HG02763 (cell line): ENCODE results near the gene PLK1.
"Not testable (repeated sequence)": the region's sequence is repeated elsewhere in the genome, so short reads cannot be mapped to it uniquely, and the experiment has no call there.

Experiments used
- ATAC-seq: cut with Tn5 transposase; IDR thresholded peaks from one replicate; pipeline ENCODE4 v1.9.1; 2021; ENCODE audit warnings: mild to moderate bottlenecking, moderate library complexity; ENCODE audit not compliant: unreplicated experiment

PLK1 gene

DNA sequence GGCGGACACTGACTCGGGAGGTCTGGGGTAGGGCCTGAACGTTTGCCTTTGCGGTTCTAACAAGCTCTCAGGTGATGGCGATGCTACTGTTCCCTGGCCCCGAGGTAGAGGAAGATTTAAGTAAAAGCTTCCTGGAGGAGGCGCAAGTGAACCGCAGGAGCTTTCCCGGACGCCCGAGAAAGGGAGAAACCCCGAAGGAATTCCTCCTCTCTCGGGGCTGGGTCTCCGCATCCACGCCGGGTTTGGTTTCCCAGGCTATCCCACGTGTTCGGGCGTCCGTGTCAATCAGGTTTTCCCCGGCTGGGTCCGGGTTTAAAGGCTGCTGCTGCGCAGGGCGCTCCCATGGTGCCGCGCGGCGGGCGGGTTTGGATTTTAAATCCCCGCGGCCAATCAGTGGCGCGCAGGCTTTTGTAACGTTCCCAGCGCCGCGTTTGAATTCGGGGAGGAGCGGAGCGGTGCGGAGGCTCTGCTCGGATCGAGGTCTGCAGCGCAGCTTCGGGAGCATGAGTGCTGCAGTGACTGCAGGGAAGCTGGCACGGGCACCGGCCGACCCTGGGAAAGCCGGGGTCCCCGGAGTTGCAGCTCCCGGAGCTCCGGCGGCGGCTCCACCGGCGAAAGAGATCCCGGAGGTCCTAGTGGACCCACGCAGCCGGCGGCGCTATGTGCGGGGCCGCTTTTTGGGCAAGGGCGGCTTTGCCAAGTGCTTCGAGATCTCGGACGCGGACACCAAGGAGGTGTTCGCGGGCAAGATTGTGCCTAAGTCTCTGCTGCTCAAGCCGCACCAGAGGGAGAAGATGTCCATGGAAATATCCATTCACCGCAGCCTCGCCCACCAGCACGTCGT lies at the start of gene PLK1:
Gene PLK1, plus strand, starts transcription at position 460 of the 844 bp plus-strand sequence. Its CDS starts 44 bp downstream, at position 504.
- peak; percentile 80 for ATAC-seq

DNA sequence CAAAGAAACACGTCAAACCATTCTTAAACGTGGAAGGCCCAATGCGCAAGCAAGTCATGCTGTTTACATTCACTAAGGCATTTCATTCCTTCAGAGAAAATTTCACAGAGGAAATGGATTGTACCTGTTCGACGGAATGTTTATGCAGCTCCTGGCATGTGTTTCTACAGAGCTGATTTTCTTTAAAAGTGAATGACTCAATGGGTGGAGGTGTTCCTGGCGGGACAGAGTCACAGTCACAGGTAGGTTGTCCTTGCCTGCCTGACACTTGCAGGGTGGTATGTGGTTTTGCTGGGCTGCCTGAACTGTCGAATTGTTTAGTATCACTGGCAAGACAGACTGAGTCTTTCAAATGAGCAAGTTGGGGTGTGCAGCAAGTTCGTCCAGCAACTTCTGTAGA lies 49.2 kb upstream of the PLK1 start:
- no peak for ATAC-seq

GRCh38 chr16:23631874-23632273 lies 46.8 kb upstream of the PLK1 start:
- not testable (repeated sequence) for ATAC-seq

DNA sequence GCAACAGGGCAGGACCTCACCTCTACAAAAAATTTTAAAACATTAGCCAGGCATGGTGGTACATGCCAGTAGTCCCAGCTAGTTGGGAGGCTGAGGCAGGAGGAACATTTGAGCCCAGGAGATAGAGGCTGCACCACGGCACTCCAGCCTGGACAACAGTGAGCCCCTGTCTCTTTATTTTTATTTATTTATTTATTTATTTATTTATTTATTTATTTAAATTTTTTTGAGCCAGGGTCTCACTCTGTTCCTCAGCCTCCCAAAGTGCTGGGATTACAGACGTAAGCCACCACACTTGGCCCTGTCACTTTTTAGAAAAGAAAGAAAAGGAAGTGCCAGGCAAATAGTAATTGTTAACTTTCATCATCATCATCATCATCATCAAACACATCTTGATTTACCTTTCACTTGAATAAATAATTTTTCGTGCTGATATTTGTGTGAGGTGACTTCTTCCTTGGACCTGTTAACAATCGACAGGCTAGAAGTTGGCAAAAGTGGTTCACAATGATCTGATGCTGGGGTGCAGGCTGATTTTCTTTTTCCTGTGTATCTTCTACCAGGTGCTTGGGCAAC lies 44.1 kb upstream of the PLK1 start:
- ATAC-seq, result no peak

- ATAC-seq, result no peak
Measured at GRCh38 chr16:23635958-23636357, 42.7 kb upstream of the PLK1 start.

- no peak for ATAC-seq
Measured at GRCh38 chr16:23640615-23640930, 38.1 kb upstream of the PLK1 start.

- peak; percentile 96 for ATAC-seq
Measured at GRCh38 chr16:23640931-23641765, 37.5 kb upstream of the PLK1 start, which contains the start of the genes DCTN5 and PALB2. Gene DCTN5, plus strand, starts transcription at chr16:23641466. Its CDS starts 77 bp downstream, at chr16:23641543. Gene PALB2, minus strand, starts transcription at chr16:23641310. Its CDS starts 153 bp downstream, at chr16:23641157.

GRCh38 chr16:23642246-23642774 lies 36.4 kb upstream of the PLK1 start:
- ATAC-seq, result no peak

DNA sequence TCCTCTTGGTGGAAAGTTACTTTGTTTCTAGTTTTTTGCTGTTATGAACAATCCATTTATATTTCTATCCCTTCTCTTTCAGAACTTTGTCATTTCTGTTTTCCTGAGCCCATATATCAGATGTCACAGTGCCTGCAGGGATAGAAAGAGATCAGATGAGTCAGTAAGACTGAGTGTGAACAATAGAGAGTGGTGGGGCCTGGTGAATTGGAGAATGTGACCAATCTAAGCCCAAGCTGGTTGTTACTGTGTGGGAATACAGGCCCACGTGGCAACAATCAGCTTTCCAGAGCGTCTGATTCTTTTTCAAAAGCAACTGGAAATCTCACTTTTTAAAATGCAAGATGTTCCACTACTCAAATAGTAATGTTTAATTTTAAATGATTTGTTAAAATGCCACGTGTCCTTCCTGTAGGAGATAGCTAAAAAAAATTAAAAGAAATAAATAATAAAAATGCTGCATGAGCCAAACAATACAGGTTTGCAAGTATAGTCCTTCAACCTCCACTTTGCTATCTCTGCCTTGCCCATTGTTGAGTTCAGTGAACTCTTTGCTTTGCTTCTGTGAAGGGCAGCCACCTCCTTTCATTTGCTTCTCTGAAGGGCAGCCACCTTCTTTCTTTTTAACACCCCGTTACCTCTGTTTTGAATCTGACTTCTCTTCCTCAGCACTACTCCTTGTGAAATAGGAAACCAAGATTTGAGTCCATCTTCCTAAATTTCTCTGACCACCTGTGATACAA lies 27.8 kb upstream of the PLK1 start:
- ATAC-seq, result no peak

DNA sequence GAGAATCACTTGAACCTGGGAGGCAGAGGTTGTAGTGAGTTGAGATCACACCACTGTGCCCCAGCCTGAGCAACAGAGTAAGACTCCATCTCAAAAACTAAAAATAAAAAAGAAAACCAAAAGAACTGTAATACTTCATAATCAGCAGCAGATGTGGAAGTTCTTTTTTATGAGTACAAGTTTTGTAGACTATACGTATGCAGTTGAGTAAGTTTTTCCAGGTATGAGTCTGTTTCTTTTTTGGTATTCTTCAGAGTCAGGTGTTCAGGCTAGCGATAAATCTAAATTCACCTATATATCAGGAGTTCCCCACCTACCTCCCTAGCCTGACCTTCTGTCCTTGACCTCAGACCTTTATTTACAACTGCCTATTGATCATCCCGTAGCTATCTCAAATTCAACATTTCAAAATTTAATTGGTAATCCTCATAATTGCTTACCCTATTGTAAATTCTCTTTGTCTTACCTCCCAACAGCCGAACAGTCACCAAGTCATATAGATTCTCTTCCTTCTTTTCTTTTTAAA lies 26.7 kb upstream of the PLK1 start:
- ATAC-seq, result no peak

GRCh38 chr16:23663918-23664317 lies 14.8 kb upstream of the PLK1 start:
- no peak for ATAC-seq

DNA sequence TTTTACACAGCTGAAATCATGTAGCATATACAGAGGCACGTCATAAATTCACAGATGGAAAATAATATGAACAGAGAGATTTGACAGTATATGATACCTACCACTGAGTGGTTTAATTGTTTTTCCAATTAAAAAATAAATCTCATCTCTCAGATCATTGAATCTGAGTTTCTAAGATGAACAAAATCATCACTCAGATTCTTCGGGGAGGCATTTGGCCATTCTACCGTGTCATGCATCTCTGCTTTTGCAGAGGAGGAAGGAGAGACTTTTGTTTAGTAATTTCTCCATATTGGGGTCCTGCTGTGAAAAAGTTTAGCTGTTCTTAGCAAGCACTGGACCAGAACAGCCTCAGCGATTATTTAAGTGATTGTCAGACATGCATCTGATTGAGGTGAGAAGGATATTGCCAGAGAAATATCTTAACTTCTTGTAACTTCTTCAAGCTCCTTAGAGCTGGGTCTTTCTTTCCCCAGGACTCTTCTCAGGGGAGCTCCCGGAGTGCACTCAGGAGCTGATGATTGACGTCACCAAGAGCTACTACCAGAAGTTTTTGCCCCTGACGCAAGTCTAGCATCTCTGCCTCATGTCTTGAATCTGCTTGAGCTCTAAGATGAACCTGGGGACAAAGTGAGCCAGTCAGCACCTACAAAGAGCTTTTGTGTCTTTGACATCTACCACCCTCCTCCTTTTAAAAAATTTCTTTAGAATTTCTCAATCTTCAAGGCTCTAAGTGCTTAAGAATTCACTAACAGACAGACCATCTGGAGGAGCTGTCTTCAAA lies 11.9 kb upstream of the PLK1 start:
- no peak for ATAC-seq

DNA sequence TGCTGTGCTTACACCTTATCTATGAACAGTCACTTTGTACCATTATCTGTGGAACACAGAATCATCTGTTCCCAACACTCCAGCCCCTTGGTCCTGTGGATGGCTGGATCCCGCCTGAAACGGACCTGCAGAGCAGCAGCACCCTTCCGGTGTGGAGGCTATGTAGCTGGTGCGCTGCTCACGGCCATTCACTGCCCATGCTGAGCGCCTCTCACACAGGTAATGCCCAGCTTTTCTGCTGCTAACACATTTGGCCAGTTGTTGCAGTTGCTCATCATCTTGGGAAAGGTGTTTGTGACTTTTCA lies 11.4 kb upstream of the PLK1 start:
- ATAC-seq, result no peak

DNA sequence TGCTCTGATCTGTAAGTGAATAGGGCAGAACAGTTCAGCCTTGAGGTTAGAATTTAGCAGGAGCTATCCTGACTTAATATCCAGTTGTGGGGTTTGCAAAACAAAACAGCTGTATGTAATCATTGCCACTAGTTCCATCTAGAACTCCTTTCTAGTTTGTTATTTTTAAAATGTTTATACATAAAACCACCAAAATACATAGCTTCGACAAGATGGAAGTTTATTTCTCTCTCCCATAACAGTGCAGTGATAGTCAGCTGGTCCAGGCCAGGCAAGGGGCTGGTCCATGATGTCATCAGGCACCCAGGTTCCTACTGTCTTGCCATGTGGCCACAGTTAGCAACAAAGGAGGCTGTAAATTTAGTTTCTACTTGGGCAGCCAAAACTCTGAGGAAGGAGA lies 10.5 kb upstream of the PLK1 start:
- ATAC-seq, result no peak

DNA sequence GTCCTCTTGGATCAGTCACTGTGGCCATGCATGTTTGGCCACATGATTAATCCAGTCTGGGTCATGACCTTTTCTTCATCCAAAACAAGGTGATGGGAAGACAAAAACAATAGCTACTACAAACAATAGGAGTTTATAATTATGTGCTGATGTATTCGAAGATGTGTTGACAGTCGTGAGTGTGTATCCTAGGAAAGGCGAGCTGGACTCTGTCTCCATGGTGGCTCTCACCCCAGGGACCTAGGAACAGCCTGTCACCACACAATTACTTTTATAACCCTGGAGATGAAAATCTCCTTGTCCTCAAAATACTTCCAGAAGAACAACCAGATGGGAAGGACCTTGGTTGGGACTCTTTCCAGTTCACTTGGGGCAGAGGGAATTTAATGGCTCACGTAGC lies 9.8 kb upstream of the PLK1 start:
- no peak for ATAC-seq

- ATAC-seq, result peak; percentile 78
Measured at GRCh38 chr16:23670137-23670776, 8.4 kb upstream of the PLK1 start.

GRCh38 chr16:23673971-23674614 lies 4.6 kb upstream of the PLK1 start:
- no peak for ATAC-seq

- ATAC-seq, result no peak
Measured at GRCh38 chr16:23676924-23677480, 1.7 kb upstream of the PLK1 start.
